ENCODE results near the gene ATXN7L1.
"Not testable (repeated sequence)": the region's sequence is repeated elsewhere in the genome, so short reads cannot be mapped to it uniquely, and the experiment has no call there.

ATXN7L1 gene

DNA sequence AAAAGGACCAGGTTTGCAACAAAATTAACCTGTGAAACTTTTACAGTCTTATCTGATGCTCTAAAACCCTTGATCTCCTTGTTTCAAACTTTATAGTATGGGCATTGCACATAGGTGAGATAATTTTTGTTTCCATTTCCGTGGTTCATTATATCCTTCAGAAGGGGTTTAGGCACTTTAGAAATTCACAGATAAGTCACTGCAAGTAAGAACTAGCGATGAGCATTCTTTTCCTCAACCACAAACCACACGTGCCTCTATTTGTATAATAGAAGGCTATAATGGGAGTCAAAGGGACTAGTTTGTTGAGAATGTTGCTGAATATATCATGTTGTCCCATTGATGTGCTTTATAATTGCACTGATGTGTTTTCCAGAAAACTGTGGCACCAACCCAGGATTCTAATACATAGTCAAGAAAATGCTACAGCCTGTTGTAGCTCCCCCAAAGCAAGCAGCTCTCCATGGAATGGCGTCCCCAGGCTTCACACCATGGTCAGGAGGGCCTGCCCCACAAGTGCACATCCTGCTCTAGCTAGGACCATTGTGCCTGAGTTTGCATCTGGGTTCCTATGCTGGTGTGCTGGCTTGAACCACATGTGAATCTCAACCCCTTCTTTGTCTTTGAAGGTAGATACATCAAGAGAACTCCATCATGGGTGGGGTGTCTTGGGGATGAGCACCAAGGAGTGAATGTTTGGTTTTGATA is 14.0 kb upstream of the ATXN7L1 start:
- DNase-seq, result peak; percentile 50

DNA sequence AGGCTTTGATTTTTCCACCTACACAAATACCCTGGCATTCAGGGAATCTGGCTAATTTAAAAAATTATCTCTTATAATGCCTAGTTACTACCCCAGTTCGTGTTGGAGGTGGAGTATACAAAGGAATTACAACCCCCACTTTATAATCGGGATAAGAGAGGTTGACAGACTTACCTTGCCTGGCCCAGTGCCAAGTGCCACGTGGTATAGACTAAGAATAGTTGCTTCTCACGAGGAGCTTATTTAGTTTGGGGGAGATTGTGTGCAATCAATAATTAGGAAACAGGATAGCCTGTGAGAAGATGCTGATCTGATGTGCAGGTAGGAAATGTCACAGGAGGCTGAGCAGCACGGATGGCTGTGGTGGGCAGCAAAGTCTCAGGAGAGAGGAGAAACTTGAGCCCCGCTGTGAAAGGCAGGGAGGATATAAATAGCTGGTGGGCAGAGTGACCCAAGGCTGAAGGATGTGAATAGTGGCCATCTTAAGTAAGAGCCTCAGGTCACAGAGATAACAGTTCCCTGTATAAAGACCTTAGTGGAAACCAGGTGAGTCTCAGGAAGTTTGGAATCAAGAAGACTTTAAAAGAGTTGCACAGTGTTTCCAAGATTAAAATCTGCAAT is 11.3 kb upstream of the ATXN7L1 start:
- DNase-seq, result no peak

DNA sequence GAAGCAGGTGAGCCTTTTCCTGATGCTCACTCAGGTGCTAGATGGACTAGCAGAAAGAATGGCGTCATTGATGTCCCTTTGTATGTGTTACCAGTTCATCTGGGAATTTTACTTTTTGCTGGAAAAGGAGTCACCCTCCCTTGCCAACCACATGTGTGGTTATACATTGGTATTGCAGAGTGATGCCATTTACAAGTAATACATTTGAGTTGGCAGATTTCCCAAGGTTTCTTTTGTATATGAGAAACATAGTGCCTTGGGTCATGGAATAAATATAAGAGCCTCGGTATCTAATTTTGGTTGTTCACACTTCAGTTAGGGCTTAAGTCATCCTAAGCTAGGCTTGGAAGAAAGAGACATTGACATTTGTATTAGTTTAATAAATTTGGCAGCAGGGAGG is 10.4 kb upstream of the ATXN7L1 start:
- DNase-seq, result no peak

DNA sequence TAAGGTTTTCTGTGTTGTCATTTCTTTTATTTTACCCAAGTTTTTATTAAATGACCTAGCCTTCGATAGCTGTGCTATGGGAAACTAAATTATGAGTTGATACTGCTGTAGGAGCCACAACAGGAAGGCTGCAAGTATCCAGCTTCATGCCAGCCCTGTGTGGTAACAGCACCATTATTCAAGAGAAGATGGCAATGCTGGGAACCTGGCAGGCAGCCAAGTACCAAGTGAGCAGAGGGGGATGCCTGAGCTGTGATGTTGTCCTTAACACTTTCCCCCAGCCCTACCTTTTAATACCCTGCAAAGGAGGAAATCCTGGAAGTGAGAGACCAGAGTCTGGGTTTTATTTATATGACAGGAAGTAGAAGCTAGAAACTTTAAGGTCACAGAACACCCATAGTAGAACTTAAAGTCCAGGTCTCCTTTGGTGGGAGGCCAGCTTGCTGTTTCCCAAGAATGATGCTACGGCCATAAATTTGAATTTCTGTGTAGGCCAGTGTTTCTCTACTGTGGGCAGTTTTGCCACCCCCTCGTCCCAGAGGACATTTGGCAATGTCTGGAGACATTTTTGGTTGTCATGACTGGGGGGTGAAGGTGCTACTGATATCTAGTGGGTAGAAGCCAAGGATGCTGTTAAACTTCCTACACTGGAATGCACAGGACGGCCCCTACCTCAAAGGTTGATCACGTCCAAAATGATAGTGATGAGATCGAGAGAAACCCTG is 9.2 kb upstream of the ATXN7L1 start:
- no peak for DNase-seq

DNA sequence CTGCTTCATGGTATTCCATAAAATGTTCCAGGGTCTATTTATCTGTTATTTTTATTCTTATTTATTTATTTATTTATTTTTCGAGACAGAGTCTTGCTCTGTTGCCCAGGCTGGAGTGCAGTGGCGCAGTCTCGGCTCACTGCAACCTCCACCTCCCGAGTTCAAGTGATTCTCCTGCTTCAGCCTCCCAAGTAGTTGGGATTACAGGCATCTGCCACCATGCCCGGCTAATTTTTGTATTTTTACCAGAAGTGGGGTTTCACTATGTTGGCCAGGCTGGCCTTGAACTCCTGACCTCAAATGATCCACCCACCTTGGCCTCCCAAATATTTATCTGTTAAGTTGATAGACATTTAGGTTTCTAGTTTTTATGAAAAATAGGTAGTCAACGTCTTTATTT is 6.8 kb upstream of the ATXN7L1 start:
- not testable (repeated sequence) for DNase-seq

DNA sequence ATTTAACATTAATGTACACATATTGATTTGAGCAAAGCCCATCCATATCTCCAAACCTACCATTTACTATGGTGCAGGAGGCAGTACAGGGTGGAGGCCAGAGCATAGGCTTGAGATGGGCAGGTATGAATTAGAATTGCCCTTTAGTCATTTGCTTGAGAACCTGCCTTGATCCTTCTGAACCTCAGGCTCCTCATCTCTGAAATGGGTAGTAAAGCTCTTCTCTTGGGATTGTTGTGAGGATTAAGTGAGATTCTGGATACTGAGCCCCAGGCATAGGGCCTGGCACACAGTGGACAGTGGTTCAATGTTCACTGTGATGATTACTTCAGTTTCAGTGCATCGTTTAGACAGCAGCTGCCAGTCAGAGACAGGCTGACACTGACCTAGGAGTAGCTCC is 5.0 kb upstream of the ATXN7L1 start:
- DNase-seq, result no peak

DNA sequence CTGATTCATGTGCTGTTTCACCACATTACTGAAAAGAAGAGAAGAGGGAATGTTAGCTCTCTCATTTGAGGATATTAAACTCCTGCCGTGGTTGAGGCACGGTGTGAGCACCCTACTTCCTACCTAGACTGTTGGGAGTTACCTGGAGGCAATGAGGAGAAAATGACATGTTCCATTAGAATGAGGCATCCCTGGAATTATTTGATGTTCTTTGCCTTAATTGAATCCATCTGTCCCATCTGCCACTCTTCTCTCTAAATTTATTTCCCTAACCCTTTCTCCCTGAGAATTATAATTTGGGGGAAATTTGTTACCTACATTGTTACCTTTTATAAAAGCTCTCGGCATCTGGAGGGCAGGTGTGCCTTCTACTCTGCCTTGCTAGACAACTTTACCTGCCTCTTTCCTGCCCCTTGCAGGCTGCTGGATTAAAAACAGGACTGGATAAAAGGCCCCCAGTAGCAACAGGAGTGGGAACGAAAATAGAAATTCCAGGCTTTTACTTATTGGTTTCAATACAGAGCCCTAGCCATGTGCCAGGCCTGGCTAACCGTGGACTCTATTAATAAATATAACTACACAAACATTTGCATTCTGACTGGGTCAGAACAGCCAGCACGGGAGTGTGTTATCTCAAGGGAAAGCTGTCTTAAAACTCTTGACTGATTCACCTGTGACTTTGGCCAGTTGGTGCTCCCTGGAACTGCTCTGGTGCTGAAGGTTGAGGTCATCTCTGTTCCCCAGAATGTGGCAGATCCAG is 4.4 kb upstream of the ATXN7L1 start:
- no peak for DNase-seq

DNA sequence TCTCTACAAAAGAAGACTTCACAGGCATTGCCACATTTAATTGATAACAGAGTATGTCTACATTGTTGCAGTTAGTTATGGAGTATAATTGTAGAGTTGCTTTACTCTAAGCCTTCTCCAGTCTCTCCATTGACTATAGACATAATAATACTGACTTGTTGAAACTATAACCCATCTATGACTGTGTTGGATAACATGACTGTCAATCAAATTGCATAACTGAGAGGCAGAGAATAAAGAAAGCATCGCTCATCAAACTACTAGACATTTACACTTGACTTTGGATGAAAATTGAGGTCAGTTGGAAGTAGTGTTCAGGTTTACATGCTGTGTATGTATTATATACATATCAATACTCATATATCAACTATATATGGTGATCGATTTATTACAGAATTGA is 3.4 kb upstream of the ATXN7L1 start:
- no peak for DNase-seq

DNA sequence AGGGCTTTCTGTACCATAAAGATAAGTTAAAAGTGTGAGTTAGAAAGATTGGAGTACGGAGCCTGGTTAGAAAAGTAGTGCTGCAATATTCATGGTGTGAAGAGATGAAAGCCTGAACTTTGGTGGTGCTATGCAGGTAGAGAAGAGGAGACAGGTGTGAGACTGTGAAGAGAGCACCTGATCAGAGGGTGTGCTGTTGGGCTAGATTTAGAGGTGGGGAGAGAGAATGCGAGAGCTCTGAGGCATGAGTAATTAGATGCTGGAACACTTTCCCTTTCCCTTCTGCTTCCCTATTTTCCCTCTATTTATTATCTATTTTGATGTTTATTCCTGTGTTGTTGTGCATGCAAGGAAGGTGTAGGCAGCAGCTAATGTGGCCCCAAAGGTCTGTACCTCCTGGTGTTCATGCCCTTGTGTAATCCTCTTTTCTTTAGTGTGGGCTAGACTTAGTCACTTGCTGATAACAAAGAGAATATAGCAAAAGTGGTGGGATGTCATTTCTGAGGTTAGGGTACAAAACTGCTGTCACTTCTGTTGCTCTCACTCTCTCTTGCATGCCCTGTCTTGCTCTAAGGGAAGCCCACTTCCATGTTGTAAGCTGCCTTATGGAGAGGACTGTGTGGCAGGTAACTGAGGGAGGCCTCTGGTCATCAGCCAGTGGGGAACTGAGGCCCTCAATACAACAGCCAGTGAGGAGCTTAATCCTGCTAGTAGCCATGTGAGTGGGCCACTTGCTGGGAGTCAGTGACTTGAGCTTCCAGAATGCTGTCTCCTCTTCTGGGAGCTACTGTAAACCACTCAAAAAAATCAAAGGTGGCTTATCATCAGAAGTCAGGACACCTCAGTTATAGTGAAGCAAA is 2.6 kb upstream of the ATXN7L1 start:
- DNase-seq, result no peak

DNA sequence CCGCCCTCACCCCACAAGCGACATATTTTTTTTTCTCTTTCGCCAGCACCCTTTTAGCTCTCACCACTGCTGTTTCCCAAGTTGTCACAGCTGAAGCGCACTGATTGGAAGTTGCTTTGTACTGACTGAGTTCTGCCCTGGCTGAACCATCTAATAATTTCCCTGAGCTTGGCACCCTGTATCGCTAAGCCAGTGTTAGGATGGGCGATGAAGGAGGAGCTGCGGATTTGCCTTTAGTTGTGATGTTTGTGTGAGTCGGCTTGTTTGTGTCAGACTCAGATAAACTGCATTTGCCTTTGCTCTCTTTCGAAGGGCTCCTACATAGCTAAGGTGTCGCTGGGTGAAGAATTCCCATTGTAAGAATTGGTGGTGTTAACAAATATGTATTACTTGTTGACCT is 1.3 kb upstream of the ATXN7L1 start:
- no peak for DNase-seq

DNA sequence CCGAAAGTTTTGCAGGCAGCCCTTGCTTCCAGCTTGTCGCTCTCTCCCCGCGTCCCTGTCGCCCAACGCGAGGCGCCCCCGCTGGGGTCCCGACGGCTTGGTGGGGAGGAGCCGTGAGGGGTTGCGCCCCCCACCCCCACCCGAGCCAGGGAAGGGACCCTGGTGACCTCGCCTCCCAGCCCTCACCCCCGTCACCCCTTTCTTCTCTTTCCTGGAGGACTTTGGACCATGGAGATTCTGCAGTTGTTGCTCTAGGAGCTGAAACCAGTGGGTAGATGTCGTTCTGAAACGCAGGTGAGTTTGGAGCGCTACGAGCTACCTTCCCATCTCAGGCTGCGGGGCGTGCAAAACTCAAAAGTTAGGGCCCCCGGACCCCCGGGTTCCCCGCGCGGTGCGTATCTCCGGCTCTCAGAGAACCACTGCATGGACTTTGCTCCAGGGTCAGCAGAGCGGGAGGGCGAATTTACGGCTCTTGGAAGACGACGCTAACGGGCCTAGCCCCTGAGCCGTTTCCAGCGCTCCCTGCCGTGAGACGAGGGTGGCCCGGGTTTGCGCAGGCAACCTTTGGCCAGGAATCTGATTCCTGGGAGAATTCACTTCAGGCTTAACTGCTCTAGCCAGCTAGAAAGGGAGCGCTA is 684 bp upstream of the ATXN7L1 start:
- DNase-seq, result peak; percentile 41

DNA sequence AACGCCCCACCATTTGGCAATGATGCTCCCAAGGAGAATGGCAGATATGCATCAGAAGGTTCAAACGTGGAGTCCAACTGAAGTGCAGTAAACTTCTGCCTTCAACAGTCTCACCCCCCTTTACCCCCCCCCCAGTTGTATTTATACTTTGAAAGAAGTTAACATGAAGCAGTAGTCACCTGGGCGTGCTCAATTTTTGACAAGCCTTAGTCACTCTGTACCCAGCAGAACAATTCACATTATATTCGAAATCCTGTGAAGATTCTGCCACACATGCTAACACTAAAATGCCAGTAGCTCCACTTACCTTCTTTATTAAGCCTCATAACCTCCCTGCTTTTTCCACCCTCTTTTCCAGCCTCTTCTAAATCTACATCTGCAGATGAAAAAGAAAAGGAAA is 894 bp downstream of the ATXN7L1 start:
- DNase-seq, result no peak

DNA sequence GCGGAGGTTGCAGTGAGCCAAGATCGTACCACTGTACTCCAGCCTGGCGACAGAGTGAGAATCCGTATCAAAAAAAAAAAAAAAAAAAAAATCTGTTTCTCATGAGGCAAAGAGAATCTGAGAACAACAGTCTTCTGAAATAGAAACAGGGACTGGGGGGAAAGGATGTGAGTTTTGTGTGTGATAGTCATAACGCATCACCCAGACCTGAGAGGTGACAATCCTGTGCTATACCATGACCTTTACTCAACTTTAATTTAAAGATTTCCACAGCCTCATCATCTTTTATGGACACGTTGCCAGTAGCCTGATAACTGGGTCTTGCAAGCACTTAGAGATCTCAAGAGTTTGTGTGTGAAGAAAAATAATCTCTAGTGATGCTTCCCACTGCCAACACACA is 2.3 kb downstream of the ATXN7L1 start:
- DNase-seq, result no peak

DNA sequence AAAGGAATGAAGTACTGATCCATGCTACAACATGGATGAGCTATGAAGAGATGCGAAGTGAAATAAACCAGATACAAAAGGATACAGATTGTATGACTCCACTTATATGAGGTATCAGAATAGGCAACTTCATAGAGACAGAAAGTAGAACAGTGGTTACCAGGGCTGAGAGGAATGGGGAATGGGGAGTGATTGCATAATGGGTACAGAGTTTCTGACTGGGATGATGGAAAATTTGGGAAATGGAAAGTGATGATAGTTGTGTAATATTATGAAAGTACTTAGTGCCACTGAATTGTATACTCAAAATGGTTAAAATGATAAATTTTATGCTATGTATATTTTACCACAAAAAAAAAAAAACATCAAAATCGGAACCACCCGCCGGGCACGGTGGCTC is 3.9 kb downstream of the ATXN7L1 start:
- no peak for DNase-seq

DNA sequence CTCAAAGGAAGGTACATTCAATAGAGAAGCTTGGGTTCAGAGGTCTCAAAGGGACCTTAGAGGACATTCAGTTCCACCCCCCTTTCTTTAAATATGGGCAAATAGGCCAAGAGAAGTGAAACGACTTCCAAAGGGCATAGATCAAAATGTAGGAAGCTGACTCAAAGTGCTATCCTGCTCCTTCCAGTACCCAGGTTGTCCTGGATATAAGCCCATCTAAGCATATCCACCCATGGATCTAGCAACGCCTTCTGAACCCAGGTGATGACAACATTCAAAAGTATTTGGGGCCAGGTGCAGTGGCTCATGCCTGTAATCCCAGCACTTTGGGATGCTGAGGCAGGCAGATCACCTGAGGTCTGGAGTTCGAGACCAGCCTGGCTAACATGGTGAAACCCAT is 5.3 kb downstream of the ATXN7L1 start:
- DNase-seq, result no peak

DNA sequence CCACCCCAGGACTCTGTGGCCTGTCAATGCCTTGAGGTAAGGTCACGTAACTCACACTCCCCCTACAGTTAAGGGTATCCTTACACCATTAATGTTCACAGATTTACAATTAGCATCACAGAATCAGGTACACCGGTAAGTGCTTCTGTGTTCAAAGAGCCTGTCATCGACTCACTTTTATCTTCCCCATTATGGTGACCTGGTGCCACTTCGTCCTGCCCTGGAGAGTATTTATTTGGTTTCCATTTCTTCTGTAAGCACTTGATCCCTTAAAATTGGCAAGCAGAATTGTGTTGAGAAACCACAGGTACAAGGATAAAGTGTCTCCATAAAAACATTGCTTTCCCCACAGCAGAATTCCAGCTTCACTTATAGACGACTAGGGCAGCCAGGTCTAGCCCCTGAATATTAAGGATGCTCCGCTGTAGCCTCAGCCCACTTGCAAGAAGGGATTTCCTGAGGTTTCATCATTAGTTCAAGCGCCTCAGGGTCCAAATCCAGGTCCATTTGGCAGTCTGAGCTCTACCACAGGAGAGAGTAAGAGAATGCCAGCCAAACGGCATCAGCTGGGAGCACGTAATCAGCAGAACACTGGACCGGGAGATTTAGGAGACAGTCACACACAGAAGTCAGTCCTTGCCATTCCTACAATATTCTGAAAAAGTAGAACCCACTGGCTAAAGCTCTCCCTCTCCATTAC is 10.1 kb downstream of the ATXN7L1 start:
- DNase-seq, result no peak

DNA sequence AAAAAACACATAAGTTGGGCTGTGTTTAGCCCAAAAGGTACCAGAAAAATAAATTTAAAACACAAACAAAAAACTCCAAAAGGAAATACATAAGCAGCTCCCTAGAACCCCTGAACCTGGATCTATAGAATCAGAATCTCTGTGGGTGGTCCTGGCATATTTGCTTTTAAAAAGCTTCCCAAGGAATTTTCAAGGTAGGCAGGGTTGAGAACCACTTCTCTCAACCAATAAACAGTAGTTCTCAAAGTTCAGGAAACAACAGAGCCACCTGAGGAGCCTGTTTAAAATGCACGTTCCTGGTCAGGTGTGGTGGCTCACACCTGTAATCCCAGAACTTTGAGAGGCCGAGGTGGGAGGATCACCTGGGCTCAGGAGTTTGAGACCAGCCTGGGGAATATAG is 12.5 kb downstream of the ATXN7L1 start:
- DNase-seq, result no peak

DNA sequence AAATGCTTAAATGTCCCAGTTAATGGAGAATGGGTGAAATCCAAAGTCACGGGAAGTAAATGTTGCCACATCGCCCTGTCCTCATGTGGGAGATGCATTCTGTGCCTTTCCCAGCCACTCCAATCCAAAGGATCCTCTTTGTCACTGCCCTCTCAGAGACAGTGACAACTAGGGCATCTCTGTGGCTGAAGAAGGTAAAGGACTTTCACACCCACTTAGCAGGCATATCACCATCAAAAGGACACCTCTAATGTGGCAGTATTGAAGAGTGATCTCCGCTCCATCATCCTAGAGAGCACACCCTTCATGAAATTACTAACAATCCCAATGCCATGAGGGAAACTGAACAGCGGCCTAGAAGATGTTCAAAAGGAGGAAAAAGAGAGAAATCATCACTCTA is 13.6 kb downstream of the ATXN7L1 start:
- no peak for DNase-seq

DNA sequence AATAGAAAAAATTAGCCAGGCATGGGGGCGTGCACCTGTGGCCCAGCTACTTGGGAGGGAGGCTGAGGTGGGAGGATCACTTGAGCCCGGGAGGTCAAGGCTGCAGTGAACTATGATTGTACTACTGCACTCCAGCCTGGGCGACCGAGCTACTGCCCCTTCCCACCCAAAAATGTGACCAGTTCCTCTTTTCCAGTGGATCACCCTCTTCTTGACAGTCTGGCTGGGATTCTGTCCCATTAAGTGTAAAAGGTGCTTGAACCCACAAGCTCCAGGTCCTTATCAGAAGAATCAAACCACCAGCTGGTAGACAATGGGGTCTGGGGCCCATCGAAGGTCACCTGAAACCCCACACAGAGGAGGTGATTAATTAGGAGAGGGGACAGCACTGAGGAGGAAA is 14.1 kb downstream of the ATXN7L1 start:
- no peak for DNase-seq

DNA sequence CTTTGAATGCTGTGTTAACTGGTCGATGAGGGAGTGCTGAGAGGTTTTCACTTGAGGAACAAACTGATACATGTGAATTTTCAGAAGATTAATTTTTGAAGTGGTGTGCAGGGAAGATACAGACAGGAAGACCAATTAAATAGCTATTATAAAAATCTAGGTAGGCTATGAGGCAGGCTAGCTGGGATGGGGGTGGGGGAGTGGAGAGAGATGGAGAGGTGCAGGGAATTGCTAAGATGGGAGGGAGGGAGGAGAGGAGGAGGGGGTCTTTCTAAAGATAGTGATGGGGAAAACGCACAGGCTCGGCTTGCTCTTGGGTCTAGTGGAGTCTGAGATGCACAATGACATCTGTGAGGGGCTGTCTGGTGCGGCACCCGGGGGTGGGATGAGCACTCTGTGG is 15.2 kb downstream of the ATXN7L1 start:
- no peak for DNase-seq

DNA sequence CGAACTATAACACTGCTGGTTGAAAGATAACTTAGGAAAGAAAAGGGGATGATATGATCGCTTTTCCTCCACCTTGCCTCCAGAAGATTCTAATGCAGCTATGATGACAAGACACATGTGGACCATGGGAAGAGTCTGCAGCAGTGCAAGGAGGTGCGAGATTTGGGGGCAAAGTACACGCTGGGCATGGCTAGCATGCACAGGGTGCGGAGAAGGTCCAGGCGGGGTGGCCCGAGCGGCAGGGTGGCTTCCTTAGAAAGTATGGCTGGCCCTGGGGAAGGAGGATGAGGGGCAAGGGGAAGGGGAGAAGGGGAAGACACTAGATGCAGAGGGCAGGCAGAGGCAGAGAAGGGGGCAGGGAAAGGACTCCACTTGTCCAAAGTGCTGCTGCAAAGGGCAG is 15.6 kb downstream of the ATXN7L1 start:
- DNase-seq, result no peak
